Loucy (cell line): Measurements from ENCODE around the gene PODNL1.

Experiments used
- EZH2phosphoT487 ChIP-seq: fragments of 200-600 bp; IDR thresholded peaks from 2 replicates; pipeline ENCODE4 v1.6.1; 2018; ENCODE audit warnings: antibody characterized with exemption, mild to moderate bottlenecking, moderate library complexity, borderline replicate concordance
- TF ChIP-seq, protein P1 (sequence below): fragments of 200-600 bp; sonication (generic); conservative IDR thresholded peaks from 2 replicates; pipeline ENCODE4 v1.5.1; 2014; ENCODE audit warnings: mild to moderate bottlenecking, antibody characterized with exemption, low read length

DNA sequence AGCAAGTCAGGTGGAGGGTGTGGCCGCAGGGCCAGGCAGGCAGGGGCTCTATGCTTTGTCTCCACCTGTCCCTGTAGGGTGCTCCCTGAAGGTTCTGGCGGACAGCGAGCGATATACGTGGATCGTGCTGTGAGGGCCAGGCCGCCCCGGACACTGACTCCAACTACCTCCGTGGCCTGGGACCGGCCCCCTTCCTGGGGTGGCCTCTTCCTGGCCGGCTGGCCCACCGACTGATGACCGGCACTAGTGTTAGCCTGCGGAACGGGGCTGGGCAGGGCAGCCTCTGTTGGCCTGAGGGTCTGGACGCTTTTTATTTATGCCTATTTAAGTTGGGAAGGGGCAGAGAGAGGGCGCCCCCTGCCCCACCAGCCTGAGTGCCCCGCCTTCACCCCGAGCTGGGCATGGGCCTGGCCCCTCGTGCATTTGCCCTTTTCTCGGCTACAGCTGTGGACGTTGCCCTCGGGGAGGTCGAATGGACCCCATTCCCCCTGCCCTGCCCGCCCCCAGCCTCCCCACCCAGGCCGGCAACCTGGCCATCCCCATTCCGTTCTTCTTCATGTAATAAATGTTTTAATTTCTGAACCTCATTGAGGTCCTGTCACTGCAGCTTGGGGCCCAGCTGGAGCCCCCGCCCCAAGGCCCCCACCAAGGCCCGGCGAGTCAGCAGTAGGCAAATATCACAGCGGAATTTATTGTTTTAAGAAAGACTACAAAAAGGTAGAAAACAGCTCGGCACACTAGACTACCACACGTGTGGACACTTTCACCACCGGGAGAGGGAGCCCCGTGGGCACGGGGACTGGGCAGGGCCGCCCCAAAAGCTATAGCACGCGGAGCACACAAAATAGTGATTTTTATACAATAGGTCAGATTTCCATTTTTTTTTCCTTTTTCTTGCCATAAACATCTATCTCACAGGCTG, 22.9 kb upstream of the PODNL1 start:
- TF ChIP-seq, protein P1, sequence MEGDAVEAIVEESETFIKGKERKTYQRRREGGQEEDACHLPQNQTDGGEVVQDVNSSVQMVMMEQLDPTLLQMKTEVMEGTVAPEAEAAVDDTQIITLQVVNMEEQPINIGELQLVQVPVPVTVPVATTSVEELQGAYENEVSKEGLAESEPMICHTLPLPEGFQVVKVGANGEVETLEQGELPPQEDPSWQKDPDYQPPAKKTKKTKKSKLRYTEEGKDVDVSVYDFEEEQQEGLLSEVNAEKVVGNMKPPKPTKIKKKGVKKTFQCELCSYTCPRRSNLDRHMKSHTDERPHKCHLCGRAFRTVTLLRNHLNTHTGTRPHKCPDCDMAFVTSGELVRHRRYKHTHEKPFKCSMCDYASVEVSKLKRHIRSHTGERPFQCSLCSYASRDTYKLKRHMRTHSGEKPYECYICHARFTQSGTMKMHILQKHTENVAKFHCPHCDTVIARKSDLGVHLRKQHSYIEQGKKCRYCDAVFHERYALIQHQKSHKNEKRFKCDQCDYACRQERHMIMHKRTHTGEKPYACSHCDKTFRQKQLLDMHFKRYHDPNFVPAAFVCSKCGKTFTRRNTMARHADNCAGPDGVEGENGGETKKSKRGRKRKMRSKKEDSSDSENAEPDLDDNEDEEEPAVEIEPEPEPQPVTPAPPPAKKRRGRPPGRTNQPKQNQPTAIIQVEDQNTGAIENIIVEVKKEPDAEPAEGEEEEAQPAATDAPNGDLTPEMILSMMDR, result no peak
- no peak for TF ChIP-seq EZH2phosphoT487
